SK-N-SH (cell line): ENCODE measurements around the gene RNF167. TPM values are rescaled to one million over a fixed set of nuclear protein-coding genes. Genes with fewer than 3 reads are reported as not detected.
A peak's percentile ranks its signal among the peaks of the same experiment; 100 is the strongest.

Source experiments
- CTCF ChIA-PET: fragments of 300-600, 350-600 bp; formaldehyde crosslinking; extraction: SDS; loops from one replicate; lab custom pipeline; 2021; lab: Yijun Ruan, JAX
- POLR2A ChIA-PET: fragments of 350-600 bp; sonication (Branson Sonifier 250); formaldehyde crosslinking; extraction: SDS; loops from one replicate; lab custom pipeline; 2020; ENCODE audit warnings: antibody characterized with exemption, inconsistent platforms; lab: Yijun Ruan, JAX
- DNase-seq: peaks from one replicate; pipeline ENCODE4 v3.0.0; 2012
- H2AFZ ChIP-seq: fragments of 200-600 bp; sonication (generic); 2 replicates; pipeline ENCODE4 v1.8.1; 2016; ENCODE audit warnings: antibody characterized with exemption, mild to moderate bottlenecking, low read depth
- H3F3A ChIP-seq: fragments of 200-600 bp; sonication (generic); replicated peaks from 2 replicates; pipeline ENCODE3; 2016; ENCODE audit warnings: antibody characterized with exemption, mild to moderate bottlenecking; ENCODE audit not compliant: insufficient read depth
- H3K27ac ChIP-seq, 2 experiments: fragments of 200-500 bp in 1 of 2; fragments of 200-600 bp in 1 of 2; sonication (Bioruptor generic) in 1 of 2; sonication (generic), shearing (Covaris generic) in 1 of 2; 2 replicates each; pipeline versions ENCODE4 v1.5.1 to v1.6.1; 2014 to 2016; ENCODE audit warnings: low read depth in 2 of 2, inconsistent platforms in 1 of 2, low read length in 1 of 2, mild to moderate bottlenecking in 1 of 2, mixed read lengths in 1 of 2
- H3K27me3 ChIP-seq: fragments of 200-600 bp; sonication (generic), shearing (Covaris generic); 2 replicates; pipeline ENCODE4 v1.6.1; 2016; ENCODE audit warnings: mixed run types; ENCODE audit not compliant: insufficient read depth
- H3K36me3 ChIP-seq, 2 experiments: fragments of 200-500 bp in 1 of 2; fragments of 200-600 bp in 1 of 2; sonication (Bioruptor generic) in 1 of 2; sonication (generic) in 1 of 2; replicated peaks in 1 of 2; 2 replicates each; pipeline versions ENCODE3 to v1.5.1; 2014 to 2016; ENCODE audit warnings: low read length in 1 of 2, mild to moderate bottlenecking in 1 of 2; ENCODE audit not compliant: insufficient read depth in 2 of 2, control insufficient read depth in 1 of 2
- H3K4me1 ChIP-seq, 2 experiments: fragments of 200-500 bp in 1 of 2; fragments of 200-600 bp in 1 of 2; sonication (Bioruptor generic) in 1 of 2; sonication (generic), shearing (Covaris generic) in 1 of 2; 2 replicates each; pipeline versions ENCODE4 v1.5.1 to v1.6.1; 2014 to 2016; ENCODE audit warnings: low read depth in 1 of 2, low read length in 1 of 2, mixed run types in 1 of 2; ENCODE audit not compliant: insufficient read depth in 2 of 2, control insufficient read depth in 1 of 2
- H3K4me2 ChIP-seq: fragments of 200-600 bp; sonication (generic), shearing (Covaris generic); 2 replicates; pipeline ENCODE4 v1.6.1; 2017; ENCODE audit warnings: mixed run types
- H3K4me3 ChIP-seq, 2 experiments: fragments of 200-500 bp in 1 of 2; fragments of 200-600 bp in 1 of 2; sonication (Bioruptor generic) in 1 of 2; sonication (generic), shearing (Covaris generic) in 1 of 2; 2 replicates each; pipeline versions ENCODE4 v1.5.1 to v1.8.1; 2014 to 2016; ENCODE audit warnings: low read depth in 2 of 2, inconsistent platforms in 1 of 2, low read length in 1 of 2, mild to moderate bottlenecking in 1 of 2, mixed read lengths in 1 of 2, moderate library complexity in 1 of 2
- H3K79me2 ChIP-seq: fragments of 200-600 bp; sonication (generic); 2 replicates; pipeline ENCODE4 v1.8.1; 2017; ENCODE audit warnings: mild to moderate bottlenecking; ENCODE audit not compliant: insufficient read depth
- H3K9ac ChIP-seq: fragments of 200-600 bp; sonication (generic); 2 replicates; pipeline ENCODE4 v1.6.1; 2017; ENCODE audit warnings: mixed run types
- H3K9me2 ChIP-seq: fragments of 200-600 bp; sonication (generic); 2 replicates; pipeline ENCODE4 v1.6.1; 2017; ENCODE audit warnings: mixed run types
- H3K9me3 ChIP-seq: fragments of 200-600 bp; sonication (generic); 2 replicates; pipeline ENCODE4 v1.6.1; 2017; ENCODE audit warnings: mixed run types, mild to moderate bottlenecking, moderate library complexity
- H4K20me1 ChIP-seq: fragments of 200-600 bp; sonication (generic); 2 replicates; pipeline ENCODE4 v1.6.1; 2017; ENCODE audit warnings: mild to moderate bottlenecking, mixed run types; ENCODE audit not compliant: insufficient read depth
- EZH2phosphoT487 ChIP-seq: fragments of 200-600 bp; sonication (generic); IDR thresholded peaks from 2 replicates; pipeline ENCODE4 v1.6.1; 2017; ENCODE audit warnings: low read depth, mixed run types, mild to moderate bottlenecking, antibody characterized with exemption, moderate library complexity, borderline replicate concordance
- FOXJ3 ChIP-seq: sonication (generic); formaldehyde crosslinking; IDR thresholded peaks from 2 replicates; pipeline ENCODE4 v1.5.1; 2020; ENCODE audit warnings: mild to moderate bottlenecking, missing genetic modification reagents
- FOXM1 ChIP-seq: IDR thresholded peaks from 2 replicates; pipeline ENCODE4 v1.4.0; 2012; ENCODE audit warnings: low read depth, mild to moderate bottlenecking
- POLR2AphosphoS5 ChIP-seq: IDR thresholded peaks from 2 replicates; pipeline ENCODE4 v1.6.1; 2012; ENCODE audit warnings: low read depth, low read length
- RAD21 ChIP-seq: IDR thresholded peaks from 2 replicates; pipeline ENCODE4 v1.6.1; 2012; ENCODE audit warnings: mild to moderate bottlenecking, low read length
- RXRA ChIP-seq: IDR thresholded peaks from 2 replicates; pipeline ENCODE4 v1.4.0; 2012; ENCODE audit warnings: low read depth, mild to moderate bottlenecking, borderline replicate concordance
- SIN3A ChIP-seq: IDR thresholded peaks from 2 replicates; pipeline ENCODE4 v1.6.1; 2012; ENCODE audit warnings: low read depth, mild to moderate bottlenecking, low read length, moderate library complexity, borderline replicate concordance
- SMC3 ChIP-seq: IDR thresholded peaks from 2 replicates; pipeline ENCODE4 v1.6.1; 2012; ENCODE audit warnings: low read depth, low read length, improper control_type of control experiment
- TAF1 ChIP-seq: IDR thresholded peaks from 2 replicates; pipeline ENCODE4 v1.6.1; 2012; ENCODE audit warnings: low read depth, mild to moderate bottlenecking, low read length, moderate library complexity, borderline replicate concordance
- TCF12 ChIP-seq: IDR thresholded peaks from 2 replicates; pipeline ENCODE4 v1.4.0; 2012
- WGBS: methylation state at CpG from one replicate; pipeline ENCODE4 v1.1.6; 2017; ENCODE audit warnings: low lambda C conversion rate; 5-methylcytosine and 5-hydroxymethylcytosine counted together
- polyA plus RNA-seq, 3 experiments: library from polyadenylated mRNA; depleted of rRNA; stranded (reverse); fragments of >200 nt; gene quantifications; 2 replicates each; pipeline ENCODE4 v1.2.3, GENCODE V29; 2012
- TF ChIP-seq, protein P1 (sequence below): IDR thresholded peaks from 2 replicates; pipeline ENCODE4 v1.4.0; 2012; ENCODE audit warnings: low read depth, borderline replicate concordance
- TF ChIP-seq, protein P2 (sequence below): fragments of 150-350 bp; IDR thresholded peaks from 2 replicates; pipeline ENCODE4 v1.6.1; 2016; ENCODE audit warnings: mild to moderate bottlenecking, low read depth, low read length

Gene RNF167
- polyA plus RNA-seq, 1 of the 3 experiments (the other 2 are of a cell fraction), result 115 TPM

DNA sequence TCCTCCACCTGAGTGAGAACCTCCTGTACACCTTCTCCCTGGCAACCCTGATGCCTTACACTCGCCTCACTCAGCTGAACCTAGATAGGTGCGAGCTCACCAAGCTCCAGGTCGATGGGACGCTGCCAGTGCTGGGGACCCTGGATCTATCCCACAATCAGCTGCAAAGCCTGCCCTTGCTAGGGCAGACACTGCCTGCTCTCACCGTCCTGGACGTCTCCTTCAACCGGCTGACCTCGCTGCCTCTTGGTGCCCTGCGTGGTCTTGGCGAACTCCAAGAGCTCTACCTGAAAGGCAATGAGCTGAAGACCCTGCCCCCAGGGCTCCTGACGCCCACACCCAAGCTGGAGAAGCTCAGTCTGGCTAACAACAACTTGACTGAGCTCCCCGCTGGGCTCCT is 7.3 kb upstream of the RNF167 start:
- Histone ChIP-seq H3K4me2 (no peak overlapping the region), H4K20me1 (no peaks in the 10 kb centered on the region), H3K27me3 (no peaks in the 10 kb centered on the region), H3K27ac (no peak overlapping the region), H3K9me2 (no peaks in the 10 kb centered on the region)
- TF ChIP-seq, protein P1, sequence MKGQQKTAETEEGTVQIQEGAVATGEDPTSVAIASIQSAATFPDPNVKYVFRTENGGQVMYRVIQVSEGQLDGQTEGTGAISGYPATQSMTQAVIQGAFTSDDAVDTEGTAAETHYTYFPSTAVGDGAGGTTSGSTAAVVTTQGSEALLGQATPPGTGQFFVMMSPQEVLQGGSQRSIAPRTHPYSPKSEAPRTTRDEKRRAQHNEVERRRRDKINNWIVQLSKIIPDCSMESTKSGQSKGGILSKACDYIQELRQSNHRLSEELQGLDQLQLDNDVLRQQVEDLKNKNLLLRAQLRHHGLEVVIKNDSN, result no peak
- TF ChIP-seq RXRA (no peak), POLR2AphosphoS5 (no peak), TCF12 (no peak), FOXM1 (no peak), EZH2phosphoT487 (no peak)
- TF ChIP-seq, all 33 proteins: peak for 0
- peaks cover 0 to 9% of the 10 kb centered on the region in 2 experiments; a peak in 2 of 4 replicates for H3K4me1 ChIP-seq
- H3K9ac ChIP-seq, result no peak overlapping the region
- DNase-seq, result no peak
- CTCF ChIA-PET, result interaction anchor here (1.0 to 1.9 kb wide), 3 partner anchors 24 to 143 kb away, joined by 3 to 6 read pairs (median 3); partner anchors contain the start of gene CAMTA2
- H3K79me2 ChIP-seq, result no peaks in the 10 kb centered on the region
- H3K36me3 ChIP-seq, result peaks cover 13 to 14% of the 10 kb centered on the region in 2 experiments
- no peaks in the 10 kb centered on the region for H3F3A ChIP-seq
- H3K9me3 ChIP-seq, result no peaks in the 10 kb centered on the region
- H3K4me3 ChIP-seq, result no peak overlapping the region
- H2AFZ ChIP-seq, result no peak overlapping the region
- WGBS, result 94% methylated on average over 8 of the region's 12 CpGs
- POLR2A ChIA-PET, result no interaction called here

DNA sequence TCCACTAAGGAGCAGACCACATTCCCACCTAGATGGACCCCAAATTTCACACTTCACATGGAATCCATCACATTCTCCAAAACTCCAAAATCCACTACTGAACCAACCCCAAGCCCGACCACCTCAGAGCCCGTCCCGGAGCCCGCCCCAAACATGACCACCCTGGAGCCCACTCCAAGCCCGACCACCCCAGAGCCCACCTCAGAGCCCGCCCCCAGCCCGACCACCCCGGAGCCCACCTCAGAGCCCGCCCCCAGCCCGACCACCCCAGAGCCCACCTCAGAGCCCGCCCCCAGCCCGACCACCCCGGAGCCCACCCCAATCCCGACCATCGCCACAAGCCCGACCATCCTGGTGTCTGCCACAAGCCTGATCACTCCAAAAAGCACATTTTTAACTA is 6.4 kb upstream of the RNF167 start:
- ChIA-PET CTCF (interaction anchor here (0.8 to 2.0 kb wide), 7 partner anchors 10 to 58 kb away, joined by 3 to 10 read pairs (median 4); partner anchors contain the start of gene CHRNE), POLR2A (interaction anchor here (0.5 to 1.3 kb wide), 2 partner anchors 25 to 75 kb away, joined by 5 read pairs; no protein-coding TSS in a partner anchor)
- peak overlapping the region; percentile 59; the same call in 1 of the 2 replicates for H3K4me2 ChIP-seq

More for the DNA sequence above, 6.4 kb upstream of the RNF167 start:
- no peaks in the 10 kb centered on the region for H3F3A ChIP-seq
- H3K36me3 ChIP-seq, result peaks cover 15 to 16% of the 10 kb centered on the region in 2 experiments
- H3K4me1 ChIP-seq, result peaks cover 3 to 15% of the 10 kb centered on the region in 2 experiments; a peak in 2 of 4 replicates
- peaks cover 8% of the 10 kb centered on the region; the same call in 1 of the 2 replicates for H3K79me2 ChIP-seq
- no peaks in the 10 kb centered on the region for H4K20me1 ChIP-seq
- no peak overlapping the region for H3K27ac ChIP-seq
- DNase-seq, result no peak
- H3K9ac ChIP-seq, result 0 out of 2 replicates have a peak overlapping the region, but pooled peaks have one; percentile 40
- no peaks in the 10 kb centered on the region for H3K9me3 ChIP-seq
- no peaks in the 10 kb centered on the region for H3K9me2 ChIP-seq
- H3K4me3 ChIP-seq, result no peak overlapping the region
- no peak overlapping the region for H2AFZ ChIP-seq
- WGBS, result 79% methylated on average over 16 of the region's 16 CpGs
- H3K27me3 ChIP-seq, result no peaks in the 10 kb centered on the region
- TF ChIP-seq FOXJ3 (CRISPR knock-in tag) (no peak), RAD21 (no peak), TAF1 (no peak), SIN3A (no peak), POLR2AphosphoS5 (no peak), TCF12 (no peak), SMC3 (no peak)
- TF ChIP-seq, protein P2, sequence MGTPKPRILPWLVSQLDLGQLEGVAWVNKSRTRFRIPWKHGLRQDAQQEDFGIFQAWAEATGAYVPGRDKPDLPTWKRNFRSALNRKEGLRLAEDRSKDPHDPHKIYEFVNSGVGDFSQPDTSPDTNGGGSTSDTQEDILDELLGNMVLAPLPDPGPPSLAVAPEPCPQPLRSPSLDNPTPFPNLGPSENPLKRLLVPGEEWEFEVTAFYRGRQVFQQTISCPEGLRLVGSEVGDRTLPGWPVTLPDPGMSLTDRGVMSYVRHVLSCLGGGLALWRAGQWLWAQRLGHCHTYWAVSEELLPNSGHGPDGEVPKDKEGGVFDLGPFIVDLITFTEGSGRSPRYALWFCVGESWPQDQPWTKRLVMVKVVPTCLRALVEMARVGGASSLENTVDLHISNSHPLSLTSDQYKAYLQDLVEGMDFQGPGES, result no peak
